Adrenal gland (tissue), 5 donors: Measurements from ENCODE around the gene MED12L.

Source experiments
- CTCF ChIP-seq, 6 experiments: fragments of 450-650 bp in 4 of 6; fragments of 200-600 bp in 2 of 6; sonication (generic) in 1 of 6; IDR thresholded peaks; 1 replicate in 5 of 6; 2 replicates in 1 of 6; pipeline versions ENCODE4 v1.5.1 to v1.8.0; 2016 to 2021; ENCODE audit warnings: antibody characterized with exemption in 6 of 6, mild to moderate bottlenecking in 2 of 6, moderate library complexity in 1 of 6
- POLR2A ChIP-seq, 2 donors: fragments of 450-650 bp; IDR thresholded peaks; one replicate each; pipeline ENCODE4 v1.6.1; 2017; ENCODE audit warnings: antibody characterized with exemption in 2 of 2, mild to moderate bottlenecking in 2 of 2, moderate library complexity in 1 of 2
- donor health status: DM: no; HTN: no; CAD: no.

GRCh38 chr3:151154566-151154965 lies 69.1 kb downstream of the MED12L start:
- TF ChIP-seq CTCF (IDR thresholded peaks at IDR 0.05), result no peak
- TF ChIP-seq POLR2A (IDR thresholded peaks at IDR 0.05), result no peak
